C4-2B (cell line): ENCODE results near the gene SEZ6.

Source experiments
- CTCF ChIP-seq: fragments of 450-650 bp; conservative IDR thresholded peaks from 2 replicates; pipeline ENCODE4 v1.5.1; 2017; ENCODE audit warnings: mild to moderate bottlenecking
- ZFX ChIP-seq: fragments of 450-650 bp; IDR thresholded peaks from 2 replicates; pipeline ENCODE4 v1.6.1; 2017

DNA sequence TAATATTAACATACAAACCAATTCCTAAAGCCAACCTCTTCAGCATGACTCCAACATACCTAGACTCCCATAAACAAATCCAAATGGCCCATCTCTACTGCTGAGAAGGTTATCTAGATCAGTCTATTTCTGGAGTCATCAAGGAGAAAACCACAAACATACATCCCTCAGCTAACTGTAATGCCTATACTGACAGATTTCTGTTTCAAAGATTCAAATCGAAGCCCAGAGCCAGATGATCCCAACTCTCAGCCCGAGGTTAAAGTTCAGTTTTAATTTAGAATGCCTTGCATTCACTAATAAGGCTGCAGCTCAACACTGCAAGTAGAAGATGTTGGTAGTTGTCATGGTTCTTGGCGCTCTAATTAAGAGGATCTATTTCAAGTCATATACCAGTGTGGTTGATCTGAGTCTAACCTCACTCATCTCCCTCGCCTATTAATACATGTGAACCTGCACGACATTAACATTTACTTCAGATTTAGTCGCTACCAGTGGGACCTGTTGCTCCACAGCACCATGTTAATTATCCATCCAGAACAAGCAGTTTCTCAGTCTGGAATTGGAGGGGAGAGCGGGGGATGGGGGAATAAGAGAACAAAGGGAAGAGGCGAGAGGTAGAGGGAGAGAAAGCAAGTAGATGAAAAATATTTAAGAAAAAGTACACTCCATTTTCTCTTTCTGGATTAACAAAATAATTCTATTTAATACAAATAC is 69.9 kb downstream of the SEZ6 start:
- no peak for TF ChIP-seq CTCF
- TF ChIP-seq ZFX = no peak
